GM12878 (cell line): ENCODE measurements around the gene CAMKMT. TPM values are rescaled to one million over a fixed set of nuclear protein-coding genes. Genes with fewer than 3 reads are reported as not detected.

Source experiments
- ATAC-seq: fragments of 200-7000 bp; cut with Tn5 transposase; 3 replicates; pipeline ENCODE4 v1.9.1; 2020; ENCODE audit warnings: mild to moderate bottlenecking, moderate library complexity
- BruUV-seq: library from RNA; stranded (reverse); fragments of 400-500 nt; replicated peaks from 2 replicates; lab custom pipeline; 2021; lab: Mats Ljungman, UMichigan
- CTCF ChIA-PET: fragments of 300-600 bp; sonication (Branson Sonifier 250); formaldehyde crosslinking; extraction: SDS; loops from one replicate; lab custom pipeline; 2021; ENCODE audit warnings: inconsistent platforms; lab: Yijun Ruan, JAX
- POLR2A ChIA-PET: fragments of 350-600 bp; formaldehyde crosslinking; extraction: SDS; loops from one replicate; lab custom pipeline; 2021; ENCODE audit warnings: inconsistent platforms; lab: Charles Lee
- RAD21 ChIA-PET: fragments of 300-600 bp; sonication (Branson Sonifier 250); formaldehyde crosslinking; loops from one replicate; lab custom pipeline; 2023; ENCODE audit warnings: antibody characterized with exemption; ENCODE audit not compliant: unreplicated experiment; lab: Charles Lee
- SMC1A ChIA-PET: fragments of 300-600 bp; sonication (Branson Sonifier 250); formaldehyde crosslinking; loops from one replicate; lab custom pipeline; 2023; ENCODE audit not compliant: unreplicated experiment, uncharacterized antibody; lab: Charles Lee
- DNase-seq: peaks from one replicate; pipeline ENCODE4 v3.0.0-alpha.2; 2011; ENCODE audit warnings: low read depth, low spot score
- FAIRE-seq: peaks from 3 replicates; lab custom pipeline; 2011; peaks lifted over from hg19 to GRCh38; lab: Jason Lieb, UNC
- H2AFZ ChIP-seq: 2 replicates; pipeline ENCODE4 v1.6.0; 2011; ENCODE audit warnings: low read depth, low read length, control low read depth; ENCODE audit not compliant: control insufficient read depth
- H3K27ac ChIP-seq: 2 replicates; pipeline ENCODE4 v1.5.1; 2011; ENCODE audit warnings: control low read depth; ENCODE audit not compliant: control insufficient read depth, insufficient read depth
- H3K27me3 ChIP-seq, 2 experiments: replicated peaks in 1 of 2; 2 replicates each; pipeline versions ENCODE4 v1.6.0 to v1.6.1; 2011; ENCODE audit warnings: low read length in 1 of 2; ENCODE audit not compliant: control insufficient read depth in 2 of 2, insufficient read depth in 2 of 2
- H3K36me3 ChIP-seq, 2 experiments: 2 replicates each; pipeline ENCODE4 v1.5.1; 2011; ENCODE audit warnings: low read length in 1 of 2; ENCODE audit not compliant: control insufficient read depth in 2 of 2, insufficient read depth in 2 of 2
- H3K4me1 ChIP-seq: 2 replicates; pipeline ENCODE4 v1.6.1; 2011; ENCODE audit warnings: mild to moderate bottlenecking, low read length, moderate library complexity, mixed read lengths; ENCODE audit not compliant: control insufficient read depth, insufficient read depth
- H3K4me2 ChIP-seq: 2 replicates; pipeline ENCODE4 v1.6.0; 2011; ENCODE audit warnings: control low read depth; ENCODE audit not compliant: control insufficient read depth, insufficient read depth
- H3K4me3 ChIP-seq: fragments of 200-600 bp; sonication (generic); 2 replicates; pipeline ENCODE4 v1.5.1; 2016
- H3K79me2 ChIP-seq: 2 replicates; pipeline ENCODE4 v1.6.0; 2011; ENCODE audit warnings: low read length; ENCODE audit not compliant: control insufficient read depth, insufficient read depth
- H3K9ac ChIP-seq: 2 replicates; pipeline ENCODE4 v1.8.0; 2011; ENCODE audit warnings: low read length, control low read depth, mixed read lengths; ENCODE audit not compliant: control insufficient read depth, insufficient read depth
- H3K9me3 ChIP-seq: replicated peaks from 3 replicates; pipeline ENCODE4 v1.5.1; 2011; ENCODE audit warnings: mild to moderate bottlenecking, low read length; ENCODE audit not compliant: control insufficient read depth, insufficient read depth
- H4K20me1 ChIP-seq: 2 replicates; pipeline ENCODE4 v1.6.0; 2011; ENCODE audit not compliant: control insufficient read depth, insufficient read depth
- ATF7 ChIP-seq: fragments of 450-650 bp; IDR thresholded peaks from 2 replicates; pipeline ENCODE4 v1.6.1; 2016; ENCODE audit warnings: low read depth, mild to moderate bottlenecking
- CHD4 ChIP-seq: fragments of 200-600 bp; sonication (generic); IDR thresholded peaks from 2 replicates; pipeline ENCODE4 v1.6.1; 2016; ENCODE audit warnings: mild to moderate bottlenecking
- CREB1 ChIP-seq: IDR thresholded peaks from 2 replicates; pipeline ENCODE4 v1.6.1; 2012; ENCODE audit warnings: low read depth, mild to moderate bottlenecking, inconsistent platforms
- FOS ChIP-seq: IDR thresholded peaks from 3 replicates; pipeline ENCODE4 v1.6.1; 2011; ENCODE audit warnings: borderline replicate concordance; ENCODE audit not compliant: insufficient read length; ENCODE audit errors: extremely low read depth
- ZNF274 ChIP-seq: IDR thresholded peaks from one replicate; pipeline ENCODE4 v1.8.0; 2011; ENCODE audit not compliant: insufficient read length, insufficient read depth
- ZNF622 ChIP-seq: fragments of 450-650 bp; IDR thresholded peaks from 2 replicates; pipeline ENCODE4 v1.6.1; 2017; ENCODE audit warnings: mild to moderate bottlenecking, inconsistent platforms
- WGBS: methylation state at CpG from one replicate; pipeline ENCODE4 v1.1.6; 2016; ENCODE audit warnings: low lambda C conversion rate; ENCODE audit not compliant: insufficient replicate concordance, insufficient coverage; ENCODE audit errors: missing lambda C conversion rate; 5-methylcytosine and 5-hydroxymethylcytosine counted together
- in situ Hi-C: fragments of 300-500 bp; cut with MboI; formaldehyde crosslinking; loops from 9 replicates; pipeline ENCODE4 v1.14.3; 2018; ENCODE audit warnings: mixed read lengths
- intact Hi-C: fragments of 100-400 bp; cut with micrococcal nuclease; formaldehyde crosslinking; loops from one replicate; pipeline ENCODE4 v1.14.2; 2022; ENCODE audit not compliant: unreplicated experiment
- polyA plus RNA-seq, 11 experiments: library from polyadenylated mRNA; depleted of rRNA in 4 of 11; unstranded in 6 of 11; stranded (reverse) in 5 of 11; fragments of >200 nt; fragmentation: Nextera tagmentation in 4 of 11; fragmentation: Illumina TruSeq in 1 of 11; extraction: Ambion mirVana in 4 of 11; extraction: Trizol in 1 of 11; gene quantifications; 1 replicate in 1 of 11; 2 replicates in 10 of 11; pipeline versions ENCODE4 v1.2.1 to v1.2.3, GENCODE V29; 2011 to 2016; ENCODE audit warnings: inconsistent platforms in 2 of 11, missing spikeins in 2 of 11, low read depth in 1 of 11
- total RNA-seq, 4 experiments: library from RNA; depleted of rRNA in 3 of 4; stranded (reverse); fragments of >200 nt in 3 of 4; fragmentation: Illumina TruSeq in 1 of 4; extraction: Trizol in 1 of 4; gene quantifications; 2 replicates each; pipeline versions ENCODE4 v1.2.1 to v1.2.3, GENCODE V29; 2013 to 2021
- TF ChIP-seq, protein P1 (sequence below), 3 experiments: IDR thresholded peaks in 2 of 3; conservative IDR thresholded peaks in 1 of 3; 2 replicates each; pipeline ENCODE4 v1.5.1; 2011; ENCODE audit warnings: low read depth in 3 of 3, low read length in 3 of 3, mild to moderate bottlenecking in 3 of 3, control low read depth in 2 of 3, moderate library complexity in 2 of 3, inconsistent platforms in 1 of 3, mixed read lengths in 1 of 3; ENCODE audit not compliant: control insufficient read depth in 2 of 3, insufficient read depth in 1 of 3; ENCODE audit errors: extremely low read depth in 1 of 3

The CAMKMT gene
- total and polyA plus RNA-seq, 10 of the 15 experiments (the other 5 are each of a cell fraction or from before 2014, with no cell fraction given) = 2.7 to 16.0 (median 11.8) TPM

- no peak for DNase-seq
- Histone ChIP-seq H3K4me1 (peaks cover 3% of the 10 kb centered on the region), H3K27ac (no peak overlapping the region), H2AFZ (peak overlapping the region; percentile 15; the same call in 1 of the 2 replicates), H3K9ac (no peak overlapping the region), H3K4me3 (no peak overlapping the region), H3K79me2 (no peaks in the 10 kb centered on the region), H3K4me2 (no peak overlapping the region), H3K36me3 (no peaks in the 10 kb centered on the region), H4K20me1 (no peaks in the 10 kb centered on the region), H3K27me3 (peaks cover 0 to 6% of the 10 kb centered on the region in 2 experiments), H3K9me3 (no peaks in the 10 kb centered on the region; the same call in 2 of the 3 replicates)
- intact Hi-C loops = no loop called here
- no peak for TF ChIP-seq CREB1
- no peak for TF ChIP-seq ATF7
- TF ChIP-seq FOS = no peak
- TF ChIP-seq ZNF622 = no peak
- TF ChIP-seq ZNF274 = no peak
- TF ChIP-seq, protein P1, sequence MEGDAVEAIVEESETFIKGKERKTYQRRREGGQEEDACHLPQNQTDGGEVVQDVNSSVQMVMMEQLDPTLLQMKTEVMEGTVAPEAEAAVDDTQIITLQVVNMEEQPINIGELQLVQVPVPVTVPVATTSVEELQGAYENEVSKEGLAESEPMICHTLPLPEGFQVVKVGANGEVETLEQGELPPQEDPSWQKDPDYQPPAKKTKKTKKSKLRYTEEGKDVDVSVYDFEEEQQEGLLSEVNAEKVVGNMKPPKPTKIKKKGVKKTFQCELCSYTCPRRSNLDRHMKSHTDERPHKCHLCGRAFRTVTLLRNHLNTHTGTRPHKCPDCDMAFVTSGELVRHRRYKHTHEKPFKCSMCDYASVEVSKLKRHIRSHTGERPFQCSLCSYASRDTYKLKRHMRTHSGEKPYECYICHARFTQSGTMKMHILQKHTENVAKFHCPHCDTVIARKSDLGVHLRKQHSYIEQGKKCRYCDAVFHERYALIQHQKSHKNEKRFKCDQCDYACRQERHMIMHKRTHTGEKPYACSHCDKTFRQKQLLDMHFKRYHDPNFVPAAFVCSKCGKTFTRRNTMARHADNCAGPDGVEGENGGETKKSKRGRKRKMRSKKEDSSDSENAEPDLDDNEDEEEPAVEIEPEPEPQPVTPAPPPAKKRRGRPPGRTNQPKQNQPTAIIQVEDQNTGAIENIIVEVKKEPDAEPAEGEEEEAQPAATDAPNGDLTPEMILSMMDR (IDR thresholded peaks at IDR 0.05 in 2 of 3, conservative IDR thresholded peaks at IDR 0.05 in 1 of 3; ENCODE audit: control insufficient read depth in 2 of 3, extremely low read depth in 1 of 3, insufficient read depth in 1 of 3, low read depth in 3 of 3, low read length in 3 of 3) = no peak
- TF ChIP-seq CHD4 = no peak
- in situ Hi-C loops = no loop called here
- FAIRE-seq = no peak
- 75% methylated on average over 12 of the region's 12 CpGs for WGBS
- ChIA-PET CTCF (interaction anchor here (0.7 to 2.1 kb wide), 7 partner anchors 25 to 325 kb away, joined by 3 to 11 read pairs (median 3); no protein-coding TSS in a partner anchor), POLR2A (no interaction called here), SMC1A (interaction anchor here (0.8 to 3.5 kb wide), 10 partner anchors 13 to 808 kb away, joined by 3 to 13 read pairs (median 4); no protein-coding TSS in a partner anchor), RAD21 (interaction anchor here (0.9 to 2.6 kb wide), 6 partner anchors 17 to 325 kb away, joined by 3 to 11 read pairs (median 4); no protein-coding TSS in a partner anchor)
- BruUV-seq = no TSS peak
- peak; percentile 33; the same call in 1 of the 3 replicates for ATAC-seq
Observed at GRCh38 chr2:44804406-44805265, 442.9 kb downstream of the CAMKMT start.
